Adipocyte (in vitro differentiated cells): ENCODE data around the gene FAM229B.
"Not testable (repeated sequence)": the region's sequence is repeated elsewhere in the genome, so short reads cannot be mapped to it uniquely, and the experiment has no call there.

Source experiments
- DNase-seq: peaks from one replicate; pipeline ENCODE4 v3.0.0-alpha.2; 2015; ENCODE audit warnings: low read depth
- H3K27me3 ChIP-seq: replicated peaks from 2 replicates; pipeline ENCODE4 v1.7.0; 2013; ENCODE audit warnings: mild to moderate bottlenecking, low read length, moderate library complexity; ENCODE audit not compliant: control insufficient read depth, insufficient read depth
- H3K36me3 ChIP-seq: 2 replicates; pipeline ENCODE4 v1.7.0; 2013; ENCODE audit warnings: low read length, mild to moderate bottlenecking, moderate library complexity; ENCODE audit not compliant: control insufficient read depth, insufficient read depth, severe bottlenecking
- H3K4me1 ChIP-seq: 2 replicates; pipeline ENCODE4 v1.7.0; 2013; ENCODE audit warnings: mild to moderate bottlenecking, low read length, moderate library complexity; ENCODE audit not compliant: control insufficient read depth, insufficient read depth
- H3K4me3 ChIP-seq: 2 replicates; pipeline ENCODE4 v1.7.0; 2013; ENCODE audit warnings: mild to moderate bottlenecking, low read length, moderate library complexity
- H3K9ac ChIP-seq: 2 replicates; pipeline ENCODE4 v1.7.0; 2013; ENCODE audit warnings: mild to moderate bottlenecking, low read length, moderate library complexity
- H3K9me3 ChIP-seq: 2 replicates; pipeline ENCODE4 v1.7.0; 2013; ENCODE audit warnings: mild to moderate bottlenecking, low read length, moderate library complexity; ENCODE audit not compliant: control insufficient read depth

The FAM229B gene

DNA sequence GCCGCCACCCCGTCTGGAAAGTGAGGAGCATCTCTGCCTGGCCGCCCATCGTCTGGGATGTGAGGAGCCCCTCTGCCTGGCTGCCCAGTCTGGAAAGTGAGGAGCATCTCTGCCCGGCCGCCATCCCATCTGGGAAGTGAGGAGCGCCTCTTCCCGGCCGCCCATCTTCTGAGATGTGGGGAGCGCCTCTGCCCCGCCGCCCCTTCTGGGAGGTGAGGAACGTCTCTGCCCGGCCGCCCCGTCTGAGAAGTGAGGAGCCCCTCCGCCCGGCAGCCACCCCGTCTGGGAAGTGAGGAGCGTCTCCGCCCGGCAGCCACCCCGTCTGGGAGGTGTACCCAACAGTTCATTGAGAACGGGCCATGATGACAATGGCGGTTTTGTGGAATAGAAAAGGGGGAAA is 39.9 kb upstream of the FAM229B start:
- H3K36me3 ChIP-seq, H3K9me3 ChIP-seq, H3K27me3 ChIP-seq, DNase-seq, H3K9ac ChIP-seq, H3K4me3 ChIP-seq: not testable (repeated sequence)
- peaks cover 26% of the 10 kb centered on the region for H3K4me1 ChIP-seq

GRCh38 chr6:112049026-112049799 is 38.2 kb upstream of the FAM229B start:
- Histone ChIP-seq H3K9me3 (peaks cover 8% of the 10 kb centered on the region), H3K4me1 (peaks cover 17% of the 10 kb centered on the region), H3K36me3 (no peaks in the 10 kb centered on the region), H3K9ac (no peak overlapping the region), H3K4me3 (no peak overlapping the region), H3K27me3 (no peaks in the 10 kb centered on the region)
- peak; percentile 8 for DNase-seq

DNA sequence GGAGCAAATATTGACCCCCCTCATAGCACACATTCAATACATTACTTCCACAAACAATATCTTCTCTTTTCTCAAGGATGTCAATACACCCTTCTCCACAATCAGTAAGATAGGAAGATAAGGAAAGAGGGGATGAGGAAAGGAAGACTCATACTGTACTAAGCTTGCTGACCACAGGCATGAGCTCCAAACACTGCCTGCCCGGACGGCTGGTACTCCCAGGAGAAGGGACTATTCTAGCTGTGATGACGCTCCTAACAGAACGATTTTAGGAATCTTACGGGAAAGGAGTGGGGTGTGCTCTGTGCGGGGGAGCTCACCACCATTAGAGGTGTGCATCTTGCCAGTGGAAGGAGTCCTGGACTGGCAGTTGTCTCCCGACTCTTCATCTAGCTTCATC is 37.4 kb upstream of the FAM229B start:
- no peak overlapping the region for H3K9ac ChIP-seq
- H3K36me3 ChIP-seq, result no peaks in the 10 kb centered on the region
- no peaks in the 10 kb centered on the region for H3K27me3 ChIP-seq
- peaks cover 9% of the 10 kb centered on the region for H3K4me1 ChIP-seq
- H3K9me3 ChIP-seq, result peaks cover 8% of the 10 kb centered on the region
- H3K4me3 ChIP-seq, result no peak overlapping the region
- no peak for DNase-seq

DNA sequence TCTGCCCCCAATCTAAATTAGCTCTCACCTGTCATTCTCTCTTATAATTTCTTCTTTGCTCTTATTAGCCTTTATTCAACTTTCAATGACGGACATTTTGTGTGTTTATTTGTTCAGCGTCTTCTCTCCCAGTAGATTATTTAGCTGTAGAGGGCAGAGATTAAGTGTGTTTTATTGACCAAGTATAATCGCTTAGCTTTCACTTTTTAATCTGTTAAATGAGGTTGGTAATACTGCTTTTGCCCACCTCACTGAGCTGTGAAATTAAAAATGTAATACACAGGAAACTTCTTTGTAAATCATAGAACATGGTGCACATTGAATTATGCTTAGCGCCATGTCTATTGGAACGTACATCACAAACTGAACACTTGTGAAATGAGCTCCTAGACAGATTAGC is 37.0 kb upstream of the FAM229B start:
- Histone ChIP-seq H3K27me3 (no peaks in the 10 kb centered on the region), H3K9ac (no peak overlapping the region), H3K4me1 (peaks cover 5% of the 10 kb centered on the region), H3K36me3 (no peaks in the 10 kb centered on the region), H3K9me3 (peaks cover 8% of the 10 kb centered on the region), H3K4me3 (no peak overlapping the region)
- DNase-seq, result no peak

- not testable (repeated sequence) for H3K36me3 ChIP-seq, DNase-seq, H3K27me3 ChIP-seq, H3K4me1 ChIP-seq, H3K9me3 ChIP-seq, H3K4me3 ChIP-seq, H3K9ac ChIP-seq
Observed at GRCh38 chr6:112051251-112051740, 36.1 kb upstream of the FAM229B start.

GRCh38 chr6:112054001-112054400 is 33.4 kb upstream of the FAM229B start, which contains the start of gene CCN6:
TSS of gene CCN6 (plus strand) at chr6:112054104. CDS start at chr6:112054358, 254 bp downstream.
- H3K9ac ChIP-seq, result no peak within 1 kb of the TSS
- peaks cover 8% of the 10 kb centered on the region for H3K9me3 ChIP-seq
- H3K4me3 ChIP-seq, result no peak within 1 kb of the TSS
- no peaks in the 10 kb centered on the region for H3K36me3 ChIP-seq
- no peaks in the 10 kb centered on the region for H3K27me3 ChIP-seq
- DNase-seq, result no peak
- H3K4me1 ChIP-seq, result peaks cover 2% of the 10 kb centered on the region

DNA sequence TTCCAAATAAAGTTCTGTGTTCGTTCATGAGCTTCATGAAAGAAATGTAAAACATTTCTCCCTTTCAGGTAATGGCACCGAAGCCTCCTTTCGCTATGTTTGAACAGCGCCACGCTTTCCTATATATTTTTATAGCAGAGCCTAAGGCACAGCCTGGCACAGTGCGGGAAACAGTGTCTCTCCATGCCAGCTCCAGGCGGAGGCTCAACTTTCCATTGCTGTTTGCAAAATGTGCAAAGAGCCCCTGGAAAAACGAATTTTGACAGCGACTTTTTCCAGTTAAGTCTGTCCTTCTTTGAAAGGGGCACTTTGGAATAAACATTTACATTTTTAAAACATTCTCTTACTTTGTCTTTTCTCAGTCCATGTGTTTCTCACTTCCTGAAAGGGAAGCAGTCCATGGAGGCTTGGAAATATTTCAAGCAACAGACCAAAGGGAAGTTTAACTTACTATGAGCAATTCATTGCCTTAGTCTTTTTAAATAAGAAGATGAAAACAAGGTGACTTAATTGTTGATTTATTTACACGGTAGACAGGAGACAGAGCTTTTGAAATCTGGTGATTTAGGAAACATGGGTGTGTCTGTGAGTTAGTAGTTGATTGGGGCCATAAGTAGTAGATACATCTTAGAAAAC is 32.7 kb upstream of the FAM229B start:
- Histone ChIP-seq H3K4me3 (no peak overlapping the region), H3K4me1 (no peaks in the 10 kb centered on the region), H3K36me3 (no peaks in the 10 kb centered on the region), H3K27me3 (no peaks in the 10 kb centered on the region), H3K9me3 (peaks cover 8% of the 10 kb centered on the region), H3K9ac (no peak overlapping the region)
- DNase-seq, result peak; percentile 7

DNA sequence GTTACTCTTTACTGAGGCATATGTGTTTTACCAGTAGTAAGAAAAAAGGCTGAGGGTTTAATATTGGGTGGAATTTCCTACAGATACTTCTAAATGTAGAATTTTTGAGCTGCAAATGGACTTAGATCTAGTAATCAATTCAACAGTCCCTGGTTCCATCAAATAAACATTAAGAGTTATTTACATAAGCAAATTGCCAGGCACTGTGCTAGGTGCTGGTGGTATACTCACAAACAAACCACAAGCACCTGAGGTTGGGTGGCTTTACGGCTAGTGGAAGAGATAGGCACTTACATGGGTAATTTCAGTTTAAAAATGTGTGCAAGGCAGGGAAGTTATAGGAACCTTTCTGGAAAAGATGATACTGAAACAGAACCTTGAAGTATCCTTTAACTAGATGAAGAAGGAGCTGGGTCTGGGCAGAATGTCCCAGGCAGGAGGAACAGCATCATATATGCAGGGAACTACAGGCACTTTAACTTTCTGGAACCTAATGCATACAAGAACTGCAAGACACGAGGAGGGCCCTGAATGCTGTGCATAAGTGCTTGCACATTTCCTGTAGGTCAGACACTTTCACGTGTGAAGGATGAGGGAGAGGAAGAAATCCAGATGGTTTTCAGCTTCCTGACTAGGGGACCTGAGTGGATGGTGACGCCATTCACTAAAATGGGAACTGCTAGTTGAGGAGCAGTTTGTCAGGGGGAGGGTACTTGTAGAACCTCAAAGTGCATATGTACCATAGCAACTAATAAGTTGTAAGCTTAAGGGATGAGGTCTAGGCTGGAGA is 29.0 kb upstream of the FAM229B start:
- no peak overlapping the region for H3K9ac ChIP-seq
- no peaks in the 10 kb centered on the region for H3K27me3 ChIP-seq
- DNase-seq, result no peak
- no peaks in the 10 kb centered on the region for H3K9me3 ChIP-seq
- no peaks in the 10 kb centered on the region for H3K36me3 ChIP-seq
- H3K4me3 ChIP-seq, result no peak overlapping the region
- H3K4me1 ChIP-seq, result peaks cover 4% of the 10 kb centered on the region

DNA sequence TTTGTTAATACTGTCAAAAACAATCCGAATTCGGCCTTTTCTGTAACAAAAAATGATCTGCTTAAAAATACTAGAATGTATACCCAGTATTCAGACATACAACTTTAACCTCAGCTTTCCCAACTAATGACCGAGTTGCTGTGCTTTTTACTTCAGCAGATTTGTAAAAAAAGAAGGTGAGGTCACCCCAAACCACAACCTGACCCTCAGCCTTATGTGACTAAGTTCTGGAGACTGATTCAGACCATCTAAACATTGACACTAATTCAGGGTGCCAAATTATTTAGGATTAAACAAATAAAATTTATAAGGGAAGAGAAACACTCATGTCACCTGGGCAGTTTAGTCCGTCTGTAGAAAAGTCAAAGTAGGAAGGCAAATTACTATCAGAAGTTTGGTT is 25.8 kb upstream of the FAM229B start:
- Histone ChIP-seq H3K9ac (no peak overlapping the region), H3K36me3 (no peaks in the 10 kb centered on the region), H3K9me3 (no peaks in the 10 kb centered on the region), H3K4me3 (no peak overlapping the region), H3K4me1 (peaks cover 6% of the 10 kb centered on the region), H3K27me3 (no peaks in the 10 kb centered on the region)
- no peak for DNase-seq

- no peak overlapping the region for H3K9ac ChIP-seq
- H3K4me1 ChIP-seq, result peaks cover 6% of the 10 kb centered on the region
- DNase-seq, result no peak
- H3K9me3 ChIP-seq, result no peaks in the 10 kb centered on the region
- no peaks in the 10 kb centered on the region for H3K27me3 ChIP-seq
- no peak overlapping the region for H3K4me3 ChIP-seq
- H3K36me3 ChIP-seq, result no peaks in the 10 kb centered on the region
Observed at GRCh38 chr6:112062966-112063365, 24.4 kb upstream of the FAM229B start.

GRCh38 chr6:112065426-112065986 is 21.9 kb upstream of the FAM229B start:
- H3K27me3 ChIP-seq, result no peaks in the 10 kb centered on the region
- no peak overlapping the region for H3K4me3 ChIP-seq
- DNase-seq, result no peak
- peaks cover 6% of the 10 kb centered on the region for H3K4me1 ChIP-seq
- H3K9me3 ChIP-seq, result no peaks in the 10 kb centered on the region
- H3K9ac ChIP-seq, result no peak overlapping the region
- H3K36me3 ChIP-seq, result peaks cover 20% of the 10 kb centered on the region
